Measurements from ENCODE around the gene MIA2. TPM values are rescaled to one million over a fixed set of nuclear protein-coding genes. Genes with fewer than 3 reads are reported as not detected.

Gene MIA2
- total and polyA plus RNA-seq, 2 experiments from 2014 or later: 9.5 to 10.9 TPM

- no peak for TF ChIP-seq ZNF462 (CRISPR knock-in tag; IDR thresholded peaks at IDR 0.05)
- TF ChIP-seq CTCF (conservative IDR thresholded peaks at IDR 0.05; ENCODE audit: low read depth in 2 of 2): no peak
- TF ChIP-seq STAT1 (IDR thresholded peaks at IDR 0.05; ENCODE audit: unreplicated experiment): no peak
- no peak for TF ChIP-seq POLR2AphosphoS5 (IDR thresholded peaks at IDR 0.05; ENCODE audit: low read depth)
Observed at GRCh38 chr14:39433452-39433813, 199.7 kb downstream of the MIA2 start (continued).

- Mint-ChIP-seq H3K27me3 (ENCODE audit: insufficient read depth, low read depth, poor library complexity) (peaks cover 4% of the 10 kb centered on the region), H3K4me1 (peaks cover 17% of the 10 kb centered on the region), H3K4me3 (no peak overlapping the region), H3K36me3 (ENCODE audit: low read depth) (no peaks in the 10 kb centered on the region), H3K9me3 (no peaks in the 10 kb centered on the region), H3K27ac (no peak overlapping the region)
- Histone ChIP-seq H3K27ac (ENCODE audit: low read depth) (no peak overlapping the region), H4K20me1 (replicated peaks; ENCODE audit: insufficient read depth) (peaks cover 7% of the 10 kb centered on the region; the same call in 1 of the 2 replicates), H3K4me1 (ENCODE audit: insufficient read depth) (peaks cover 16% of the 10 kb centered on the region; the same call in 1 of the 2 replicates), H3K4me2 (no peak overlapping the region), H3F3A (replicated peaks; ENCODE audit: low read depth) (no peaks in the 10 kb centered on the region), H3K9me2 (ENCODE audit: insufficient read depth) (no peaks in the 10 kb centered on the region), H2AFZ (no peak overlapping the region), H3K79me2 (replicated peaks; ENCODE audit: insufficient read depth) (peaks cover 24% of the 10 kb centered on the region), H3K4me3 (no peak overlapping the region), H3K36me3 (ENCODE audit: insufficient read depth) (no peaks in the 10 kb centered on the region), H3K27me3 (ENCODE audit: insufficient read depth) (no peaks in the 10 kb centered on the region)
- DNase-seq (ENCODE audit: low spot score) (no peak), ATAC-seq (no peak)
- TF ChIP-seq EZH2 (IDR thresholded peaks at IDR 0.05; ENCODE audit: low read depth, unreplicated experiment) (no peak), ZNF114 (CRISPR knock-in tag; IDR thresholded peaks at IDR 0.05) (no peak), ZNF462 (CRISPR knock-in tag; IDR thresholded peaks at IDR 0.05) (no peak), NANOG (IDR thresholded peaks at IDR 0.05; ENCODE audit: borderline replicate concordance) (no peak), STAT1 (IDR thresholded peaks at IDR 0.05; ENCODE audit: unreplicated experiment) (no peak), JUNB (IDR thresholded peaks at IDR 0.05; ENCODE audit: unreplicated experiment) (no peak), POLR2AphosphoS5 (IDR thresholded peaks at IDR 0.05; ENCODE audit: low read depth) (no peak)
Observed at GRCh38 chr14:39434401-39434800, 200.7 kb downstream of the MIA2 start.
